Loucy (cell line): ENCODE data around the gene CCM2.
A peak's percentile ranks its signal among the peaks of the same experiment; 100 is the strongest.

Experiments
- H2AFZ ChIP-seq: fragments of 200-600 bp; sonication (generic); 2 replicates; pipeline ENCODE4 v1.6.0; 2016; ENCODE audit warnings: antibody characterized with exemption, mild to moderate bottlenecking, low read length, moderate library complexity
- H3F3A ChIP-seq: fragments of 200-600 bp; 2 replicates; pipeline ENCODE4 v1.6.0; 2016; ENCODE audit warnings: antibody characterized with exemption, low read depth, mild to moderate bottlenecking
- H3K27me3 ChIP-seq: fragments of 200-600 bp; sonication (generic); 2 replicates; pipeline ENCODE4 v1.6.1; 2014; ENCODE audit warnings: low read length, mild to moderate bottlenecking; ENCODE audit not compliant: insufficient read depth, poor library complexity, severe bottlenecking
- H3K36me3 ChIP-seq: fragments of 200-600 bp; sonication (generic); 2 replicates; pipeline ENCODE4 v1.6.1; 2016; ENCODE audit warnings: low read length; ENCODE audit not compliant: insufficient read depth
- H3K4me1 ChIP-seq: fragments of 200-600 bp; sonication (generic); 2 replicates; pipeline ENCODE4 v1.5.1; 2014; ENCODE audit warnings: low read length, mild to moderate bottlenecking; ENCODE audit not compliant: insufficient read depth, poor library complexity, severe bottlenecking
- H3K4me2 ChIP-seq: fragments of 200-600 bp; sonication (generic); 2 replicates; pipeline ENCODE4 v1.6.0; 2014; ENCODE audit warnings: antibody characterized with exemption, low read length, low read depth, mild to moderate bottlenecking; ENCODE audit not compliant: poor library complexity, severe bottlenecking
- H3K4me3 ChIP-seq: fragments of 200-600 bp; sonication (generic); 2 replicates; pipeline ENCODE4 v1.5.1; 2014; ENCODE audit warnings: low read length, mild to moderate bottlenecking, mixed read lengths; ENCODE audit not compliant: poor library complexity, severe bottlenecking
- H3K79me2 ChIP-seq: fragments of 200-600 bp; sonication (generic); 2 replicates; pipeline ENCODE4 v1.6.1; 2014; ENCODE audit warnings: low read length; ENCODE audit not compliant: insufficient read depth
- H3K9ac ChIP-seq: fragments of 200-600 bp; sonication (generic); 2 replicates; pipeline ENCODE4 v1.6.0; 2014; ENCODE audit warnings: mild to moderate bottlenecking, low read depth, low read length, moderate library complexity; ENCODE audit not compliant: poor library complexity, severe bottlenecking
- H3K9me2 ChIP-seq: fragments of 200-600 bp; sonication (generic); replicated peaks from 2 replicates; pipeline ENCODE4 v1.6.1; 2016; ENCODE audit warnings: low read depth, low read length, mixed read lengths
- H3K9me3 ChIP-seq: fragments of 200-600 bp; sonication (generic); 2 replicates; pipeline ENCODE4 v1.6.1; 2014; ENCODE audit warnings: mild to moderate bottlenecking, antibody characterized with exemption, low read length, low read depth; ENCODE audit not compliant: insufficient read depth
- H4K20me1 ChIP-seq: fragments of 200-600 bp; sonication (generic); 2 replicates; pipeline ENCODE4 v1.6.0; 2014; ENCODE audit warnings: antibody characterized with exemption, low read length, mild to moderate bottlenecking; ENCODE audit not compliant: insufficient read depth, poor library complexity, severe bottlenecking
- CTCF ChIP-seq: fragments of 200-600 bp; sonication (generic); conservative IDR thresholded peaks from 2 replicates; pipeline ENCODE4 v1.5.1; 2014; ENCODE audit warnings: mild to moderate bottlenecking, antibody characterized with exemption, low read length
- EZH2phosphoT487 ChIP-seq: fragments of 200-600 bp; IDR thresholded peaks from 2 replicates; pipeline ENCODE4 v1.6.1; 2018; ENCODE audit warnings: antibody characterized with exemption, mild to moderate bottlenecking, moderate library complexity, borderline replicate concordance

Gene CCM2

GRCh38 chr7:45026013-45026412, 26.0 kb downstream of the CCM2 start:
- Histone ChIP-seq H3K4me2 (peak overlapping the region; percentile 90), H3K4me3 (peak overlapping the region; percentile 92), H3K9me3 (peaks cover 3% of the 10 kb centered on the region; the same call in 1 of the 2 replicates), H3K9ac (peak overlapping the region; percentile 98), H3K36me3 (no peaks in the 10 kb centered on the region), H3K27me3 (no peaks in the 10 kb centered on the region), H3F3A (peaks cover 12% of the 10 kb centered on the region), H4K20me1 (peaks cover 24% of the 10 kb centered on the region), H3K4me1 (peaks cover 46% of the 10 kb centered on the region), H2AFZ (no peak overlapping the region), H3K79me2 (peaks cover 63% of the 10 kb centered on the region), H3K9me2 (no peaks in the 10 kb centered on the region)
- TF ChIP-seq CTCF, result no peak
- no peak for TF ChIP-seq EZH2phosphoT487

- Histone ChIP-seq H3K27me3 (no peaks in the 10 kb centered on the region), H3F3A (peaks cover 7% of the 10 kb centered on the region), H3K9me3 (peaks cover 3% of the 10 kb centered on the region; the same call in 1 of the 2 replicates), H3K4me1 (peaks cover 45% of the 10 kb centered on the region), H2AFZ (peak overlapping the region; percentile 11; the same call in 1 of the 2 replicates), H3K79me2 (peaks cover 75% of the 10 kb centered on the region), H3K4me3 (peak overlapping the region; percentile 92), H4K20me1 (peaks cover 34% of the 10 kb centered on the region), H3K36me3 (no peaks in the 10 kb centered on the region), H3K4me2 (peak overlapping the region; percentile 90), H3K9ac (peak overlapping the region; percentile 98), H3K9me2 (no peaks in the 10 kb centered on the region)
- TF ChIP-seq EZH2phosphoT487 (no peak), CTCF (no peak)
Observed at GRCh38 chr7:45026984-45027773, 27.2 kb downstream of the CCM2 start.

- H3K4me3 ChIP-seq, result peak overlapping the region; percentile 92
- peaks cover 81% of the 10 kb centered on the region for H3K79me2 ChIP-seq
- no peaks in the 10 kb centered on the region for H3K9me2 ChIP-seq
- H3K27me3 ChIP-seq, result no peaks in the 10 kb centered on the region
- H3K9me3 ChIP-seq, result peaks cover 3% of the 10 kb centered on the region; the same call in 1 of the 2 replicates
- no peak overlapping the region for H2AFZ ChIP-seq
- H4K20me1 ChIP-seq, result peaks cover 39% of the 10 kb centered on the region
- TF ChIP-seq EZH2phosphoT487, result no peak
- TF ChIP-seq CTCF, result no peak
- peak overlapping the region; percentile 90 for H3K4me2 ChIP-seq
- peak overlapping the region; percentile 98 for H3K9ac ChIP-seq
- peaks cover 51% of the 10 kb centered on the region for H3K4me1 ChIP-seq
- peaks cover 7% of the 10 kb centered on the region for H3F3A ChIP-seq
- no peaks in the 10 kb centered on the region for H3K36me3 ChIP-seq
Observed at GRCh38 chr7:45027774-45028114, 27.7 kb downstream of the CCM2 start.
